Thoracic aorta (tissue), 2 donors: ENCODE data around the gene ACOX3. TPM values are rescaled to one million over a fixed set of nuclear protein-coding genes. Genes with fewer than 3 reads are reported as not detected.

Experiments
- ATAC-seq: fragments of 150-250 bp; one replicate; pipeline ENCODE4 v1.8.0; 2017; ENCODE audit warnings: low read depth; ENCODE audit not compliant: insufficient number of reproducible peaks, low FRiP score
- DNase-seq: peaks from one replicate; pipeline ENCODE4 v3.0.0-alpha.2; 2020; ENCODE audit warnings: low spot score
- H3K27ac ChIP-seq, 2 donors: fragments of 200-600 bp; sonication (generic); 1 replicate in 1 of 2; 2 replicates in 1 of 2; pipeline ENCODE4 v1.5.1; 2016; ENCODE audit warnings: mild to moderate bottlenecking in 2 of 2, moderate library complexity in 2 of 2
- H3K27me3 ChIP-seq: fragments of 200-600 bp; sonication (generic); replicated peaks from 2 replicates; pipeline ENCODE4 v1.6.0; 2016; ENCODE audit warnings: mild to moderate bottlenecking; ENCODE audit not compliant: insufficient read depth
- H3K36me3 ChIP-seq: fragments of 200-600 bp; sonication (generic); one replicate; pipeline ENCODE4 v1.5.1; 2016
- H3K4me1 ChIP-seq, 2 donors: fragments of 200-600 bp; sonication (generic); 1 replicate in 1 of 2; 2 replicates in 1 of 2; pipeline versions ENCODE4 v1.5.1 to v1.6.0; 2016; ENCODE audit warnings: low read depth in 2 of 2, mild to moderate bottlenecking in 1 of 2; ENCODE audit not compliant: control insufficient read depth in 1 of 2
- H3K4me3 ChIP-seq: fragments of 200-600 bp; sonication (generic); 2 replicates; pipeline ENCODE4 v1.5.1; 2016; ENCODE audit warnings: mild to moderate bottlenecking
- H3K9me3 ChIP-seq: fragments of 200-600 bp; sonication (generic); 2 replicates; pipeline ENCODE4 v1.5.1; 2016
- total RNA-seq, 2 donors: library from RNA; depleted of rRNA; stranded (reverse); fragments of >200 nt; gene quantifications; one replicate each; pipeline versions ENCODE4 v1.1.0 to v1.2.3, GENCODE V29; 2016
- TF ChIP-seq, protein P1 (sequence below): fragments of 200-600 bp; sonication (generic); IDR thresholded peaks from one replicate; pipeline ENCODE4 v1.5.1; 2019; ENCODE audit warnings: antibody characterized with exemption

ACOX3 gene
- total RNA-seq, 2 donors from 2014 or later, result 47.8 to 72.7 TPM

DNA sequence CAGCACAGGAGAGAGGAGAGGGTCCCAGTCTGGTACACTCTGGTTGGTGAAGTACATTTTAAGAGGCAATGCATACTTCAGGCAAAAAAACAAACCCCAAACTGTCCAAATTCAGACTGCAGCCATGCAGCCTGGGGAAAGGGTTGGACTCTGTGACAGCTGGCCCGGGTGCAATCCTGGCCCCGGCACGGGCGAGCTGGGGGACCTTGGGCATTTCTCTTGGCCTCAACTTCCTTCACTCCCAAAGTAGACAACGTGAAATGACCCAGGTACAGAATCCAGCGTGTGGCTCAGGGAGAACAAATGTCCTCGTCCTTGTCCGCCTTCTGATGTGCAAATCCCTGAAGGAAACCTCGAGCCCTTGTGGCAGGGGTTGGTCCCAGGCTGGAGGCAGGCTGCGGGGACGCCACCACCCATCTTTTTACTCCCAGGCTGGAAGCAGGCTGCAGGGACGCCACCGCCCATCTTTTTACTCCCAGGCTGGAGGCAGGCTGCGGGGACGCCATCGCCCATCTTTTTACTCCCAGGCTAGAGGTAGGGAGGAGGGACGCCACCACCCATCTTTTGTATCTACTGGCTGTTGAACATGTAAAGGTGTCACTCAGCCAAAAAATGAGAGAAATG lies 62.3 kb downstream of the ACOX3 start:
- H3K4me3 ChIP-seq, result no peak overlapping the region
- H3K27ac ChIP-seq, result no peak overlapping the region
- TF ChIP-seq, protein P1, sequence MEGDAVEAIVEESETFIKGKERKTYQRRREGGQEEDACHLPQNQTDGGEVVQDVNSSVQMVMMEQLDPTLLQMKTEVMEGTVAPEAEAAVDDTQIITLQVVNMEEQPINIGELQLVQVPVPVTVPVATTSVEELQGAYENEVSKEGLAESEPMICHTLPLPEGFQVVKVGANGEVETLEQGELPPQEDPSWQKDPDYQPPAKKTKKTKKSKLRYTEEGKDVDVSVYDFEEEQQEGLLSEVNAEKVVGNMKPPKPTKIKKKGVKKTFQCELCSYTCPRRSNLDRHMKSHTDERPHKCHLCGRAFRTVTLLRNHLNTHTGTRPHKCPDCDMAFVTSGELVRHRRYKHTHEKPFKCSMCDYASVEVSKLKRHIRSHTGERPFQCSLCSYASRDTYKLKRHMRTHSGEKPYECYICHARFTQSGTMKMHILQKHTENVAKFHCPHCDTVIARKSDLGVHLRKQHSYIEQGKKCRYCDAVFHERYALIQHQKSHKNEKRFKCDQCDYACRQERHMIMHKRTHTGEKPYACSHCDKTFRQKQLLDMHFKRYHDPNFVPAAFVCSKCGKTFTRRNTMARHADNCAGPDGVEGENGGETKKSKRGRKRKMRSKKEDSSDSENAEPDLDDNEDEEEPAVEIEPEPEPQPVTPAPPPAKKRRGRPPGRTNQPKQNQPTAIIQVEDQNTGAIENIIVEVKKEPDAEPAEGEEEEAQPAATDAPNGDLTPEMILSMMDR, result no peak
- ATAC-seq, result no peak
- no peaks in the 10 kb centered on the region for H3K27me3 ChIP-seq
- H3K9me3 ChIP-seq, result no peaks in the 10 kb centered on the region
- DNase-seq, result no peak
- no peaks in the 10 kb centered on the region for H3K4me1 ChIP-seq
- peaks cover 45% of the 10 kb centered on the region for H3K36me3 ChIP-seq

DNA sequence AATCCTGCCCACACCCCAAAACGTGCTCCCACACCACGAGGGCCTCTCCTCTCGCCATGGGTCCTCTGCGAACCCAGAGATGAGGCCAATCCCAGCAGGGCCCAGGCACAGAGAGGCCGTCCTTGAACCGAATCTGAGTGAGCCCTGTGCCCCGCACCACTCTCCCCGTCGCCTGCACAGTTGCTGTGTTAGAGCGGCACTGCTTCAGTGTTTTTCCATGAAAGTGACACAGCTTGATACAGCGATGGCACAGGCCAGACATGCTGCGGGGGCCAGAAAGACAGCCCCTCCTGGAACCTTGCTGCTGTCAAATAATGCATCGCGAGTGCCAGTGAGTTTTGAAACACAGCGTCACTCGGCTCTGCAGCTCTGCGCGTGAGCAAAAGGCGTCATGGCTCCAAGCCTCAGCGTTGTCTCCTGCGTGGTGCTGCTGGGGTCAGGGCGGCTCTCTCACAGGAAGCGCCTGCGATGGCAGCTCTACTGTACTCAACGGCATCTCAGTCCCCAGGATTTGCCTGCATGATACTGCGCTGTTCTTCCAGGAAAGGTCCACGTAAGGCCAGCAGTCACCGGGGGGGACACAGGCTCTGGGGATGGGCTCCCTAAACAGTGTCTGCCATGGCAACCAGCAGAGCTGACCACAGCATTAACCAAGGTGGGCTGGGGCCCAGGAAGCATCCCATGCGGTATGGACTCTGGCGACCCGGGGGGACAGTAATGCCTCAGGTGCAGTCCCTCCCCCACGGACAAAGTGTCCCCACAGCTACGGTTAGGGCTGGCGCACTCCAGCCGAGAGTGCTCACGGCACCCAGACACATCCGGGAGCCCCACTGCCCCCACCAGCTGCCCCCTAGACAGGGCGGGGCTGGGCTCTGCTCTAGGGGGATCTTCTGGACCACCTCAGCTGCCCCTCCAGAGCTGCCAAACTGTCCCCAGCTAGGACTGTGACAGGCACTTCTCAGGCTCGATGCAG lies 63.1 kb downstream of the ACOX3 start:
- no peaks in the 10 kb centered on the region for H3K27me3 ChIP-seq
- H3K4me3 ChIP-seq, result no peak overlapping the region
- ATAC-seq (no peak), DNase-seq (no peak)
- TF ChIP-seq, protein P1, result no peak
- no peaks in the 10 kb centered on the region for H3K4me1 ChIP-seq
- peaks cover 43% of the 10 kb centered on the region for H3K36me3 ChIP-seq
- no peak overlapping the region for H3K27ac ChIP-seq
- no peaks in the 10 kb centered on the region for H3K9me3 ChIP-seq

DNA sequence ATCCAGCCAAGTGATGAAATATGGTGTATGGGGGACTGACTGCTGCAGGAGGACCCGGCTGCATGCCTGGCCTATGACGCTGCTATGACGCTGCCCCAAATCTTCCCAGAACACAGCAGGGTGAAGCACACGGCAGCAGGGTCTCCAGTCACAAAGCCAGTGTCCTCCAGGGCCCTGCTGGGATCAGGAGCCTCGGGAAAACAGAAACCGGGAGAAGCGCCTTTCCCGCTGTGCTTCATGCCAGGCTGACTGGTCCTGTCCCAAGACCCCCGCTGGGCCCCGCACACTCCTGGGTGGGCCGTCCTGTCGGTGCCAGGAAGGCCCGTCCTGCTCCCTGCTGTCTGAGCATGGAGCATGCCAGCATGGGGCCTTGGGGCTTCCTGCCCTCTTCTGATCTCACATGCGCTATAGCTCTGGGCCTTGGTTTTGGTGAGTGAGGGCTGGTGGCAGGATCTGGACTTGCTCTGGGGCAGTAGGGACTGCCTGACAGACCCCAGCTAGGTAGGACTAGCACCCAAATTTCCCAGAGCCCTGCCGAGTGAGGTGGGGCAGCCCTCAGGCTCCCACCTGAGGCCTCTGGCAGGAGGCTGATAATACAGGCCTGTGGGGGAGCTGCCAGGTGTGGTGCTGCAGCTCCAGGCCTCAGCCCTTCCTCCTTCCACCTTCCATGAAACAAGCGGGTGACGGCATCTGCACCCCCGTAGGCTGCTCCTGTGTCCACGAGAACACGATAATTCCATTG lies 64.0 kb downstream of the ACOX3 start:
- DNase-seq, result no peak

DNA sequence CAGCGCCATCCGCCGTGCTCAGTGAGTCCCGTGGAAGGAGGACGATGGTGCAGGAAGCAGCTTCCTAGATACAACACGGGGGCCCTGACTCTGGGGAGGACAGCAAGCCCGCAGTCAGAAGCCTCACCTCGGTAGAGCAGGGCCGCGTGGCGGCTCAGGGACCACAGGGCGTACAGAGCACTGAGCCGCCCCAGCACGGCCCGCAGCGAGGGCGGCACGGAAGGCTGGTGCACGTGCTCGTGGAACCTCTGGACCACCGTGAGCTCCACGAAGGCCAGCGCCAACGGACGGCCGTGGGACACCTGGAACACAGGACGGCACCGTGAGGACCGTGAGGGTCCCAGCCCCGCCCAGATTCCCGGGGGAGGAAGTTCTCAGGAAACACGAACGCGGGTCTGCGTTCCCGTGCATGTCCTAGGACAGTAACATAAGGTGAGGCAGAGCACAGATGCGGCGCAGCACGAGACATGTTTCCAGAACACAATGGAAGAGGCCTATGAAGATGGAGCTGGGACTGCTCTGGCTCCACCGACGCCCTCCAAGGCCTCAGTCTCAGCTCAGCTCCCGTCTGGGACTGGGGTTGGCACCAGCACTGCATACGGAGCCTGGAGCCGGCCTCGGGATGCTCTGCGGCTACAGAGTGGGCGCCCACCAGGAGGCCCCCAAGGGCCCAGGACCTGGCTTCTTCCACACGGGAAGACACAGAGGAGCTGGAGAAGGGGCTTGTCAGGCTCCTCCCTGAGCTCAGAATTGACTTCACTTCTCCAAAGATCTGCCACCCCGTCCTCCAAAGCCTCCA lies 65.5 kb downstream of the ACOX3 start:
- H3K4me1 ChIP-seq, result no peaks in the 10 kb centered on the region
- no peak for DNase-seq
- peaks cover 34% of the 10 kb centered on the region for H3K36me3 ChIP-seq
- H3K27ac ChIP-seq, result no peak overlapping the region
- TF ChIP-seq, protein P1, result no peak
- H3K4me3 ChIP-seq, result no peak overlapping the region
- no peak for ATAC-seq
- no peaks in the 10 kb centered on the region for H3K9me3 ChIP-seq
- no peaks in the 10 kb centered on the region for H3K27me3 ChIP-seq

More for the DNA sequence above, 64.0 kb downstream of the ACOX3 start:
- Histone ChIP-seq H3K9me3 (no peaks in the 10 kb centered on the region), H3K36me3 (peaks cover 40% of the 10 kb centered on the region), H3K4me3 (no peak overlapping the region), H3K4me1 (no peaks in the 10 kb centered on the region), H3K27ac (no peak overlapping the region), H3K27me3 (no peaks in the 10 kb centered on the region)
- TF ChIP-seq, protein P1, result no peak
- no peak for ATAC-seq
